Measurements from ENCODE around the gene MAFF.
"Not testable (repeated sequence)": the region's sequence is repeated elsewhere in the genome, so short reads cannot be mapped to it uniquely, and the experiment has no call there.

MAFF gene

DNA sequence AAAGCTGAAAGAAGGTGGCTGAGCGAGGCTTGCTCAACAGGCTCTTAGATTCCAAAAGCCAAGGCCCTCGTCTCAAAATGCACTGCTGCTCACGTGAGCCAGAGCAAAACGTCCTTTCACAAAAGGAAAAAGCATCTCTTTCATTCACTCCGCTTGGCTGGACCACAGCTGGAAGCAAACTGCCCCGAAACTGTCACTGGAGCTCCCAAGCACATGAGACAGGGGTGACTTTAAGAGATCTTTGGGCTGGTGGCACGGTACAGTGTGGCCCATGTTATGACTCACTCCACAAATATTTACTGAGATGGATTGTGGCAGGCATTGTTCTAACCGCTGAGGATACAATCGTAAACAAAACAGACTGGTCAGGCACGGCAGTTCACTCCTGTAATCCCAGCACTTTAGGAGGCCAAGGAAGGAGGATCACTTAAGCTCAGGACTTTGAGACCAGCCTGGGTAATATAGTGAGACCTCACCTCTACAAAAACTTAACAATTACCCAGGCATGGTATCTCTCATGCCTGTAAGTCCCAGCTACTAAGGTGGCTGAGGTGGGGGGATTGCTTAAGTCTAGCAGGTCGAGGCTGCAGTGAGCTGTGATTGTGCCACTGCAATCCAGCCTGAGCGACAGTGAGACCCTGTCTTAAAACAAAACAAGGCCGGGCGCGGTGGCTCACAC lies 23.7 kb upstream of the MAFF start:
- DNase-seq, result peak in 2 of 4 experiments; percentile 29 to 37

DNA sequence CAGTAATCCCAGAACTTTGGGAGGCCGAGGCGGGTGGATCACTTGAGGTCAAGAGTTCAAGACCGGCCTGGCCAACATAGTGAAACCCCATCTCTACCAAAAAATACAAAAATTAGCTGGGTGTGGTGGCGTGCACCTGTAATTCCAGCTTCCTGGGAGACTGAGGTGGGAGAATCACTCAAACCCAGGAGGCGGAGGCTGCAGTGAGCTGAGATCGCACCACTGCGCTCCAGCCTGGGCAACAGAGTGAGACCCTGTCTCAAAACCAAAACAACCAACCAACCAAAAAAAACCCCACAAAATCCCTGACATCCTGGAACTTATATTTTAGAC lies 23.2 kb upstream of the MAFF start:
- not testable (repeated sequence) for DNase-seq

DNA sequence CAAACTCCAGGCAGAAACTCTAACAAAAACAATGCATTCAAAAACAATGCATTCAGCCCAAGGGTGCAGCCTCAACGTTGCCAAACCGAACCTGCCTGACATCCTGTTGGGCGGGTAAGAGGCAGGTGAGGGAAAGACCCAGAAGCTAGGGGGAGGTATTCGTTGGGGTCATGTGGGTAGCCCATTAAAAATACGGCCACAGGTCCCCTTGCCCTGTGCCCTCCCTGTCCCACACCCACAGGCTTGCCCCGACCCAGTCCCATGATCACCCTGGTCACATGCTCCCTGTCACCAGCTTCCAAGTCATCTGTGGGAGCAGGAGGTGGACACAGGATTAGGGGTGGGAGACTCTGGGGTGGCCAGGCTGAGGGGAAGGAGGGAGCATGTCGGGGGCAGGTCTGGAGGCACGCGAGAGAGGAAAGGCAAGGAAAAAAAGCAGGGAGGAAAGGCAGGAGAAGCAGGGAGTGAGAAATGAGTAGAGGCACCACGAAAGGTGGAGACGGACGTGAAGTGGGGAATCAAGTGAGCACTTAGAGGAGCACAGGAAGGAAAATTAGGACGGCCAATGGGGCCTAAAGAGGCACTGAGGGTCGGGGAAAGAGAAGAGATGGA lies 20.8 kb upstream of the MAFF start:
- DNase-seq, result peak; percentile 88 to 95 (median 94)

DNA sequence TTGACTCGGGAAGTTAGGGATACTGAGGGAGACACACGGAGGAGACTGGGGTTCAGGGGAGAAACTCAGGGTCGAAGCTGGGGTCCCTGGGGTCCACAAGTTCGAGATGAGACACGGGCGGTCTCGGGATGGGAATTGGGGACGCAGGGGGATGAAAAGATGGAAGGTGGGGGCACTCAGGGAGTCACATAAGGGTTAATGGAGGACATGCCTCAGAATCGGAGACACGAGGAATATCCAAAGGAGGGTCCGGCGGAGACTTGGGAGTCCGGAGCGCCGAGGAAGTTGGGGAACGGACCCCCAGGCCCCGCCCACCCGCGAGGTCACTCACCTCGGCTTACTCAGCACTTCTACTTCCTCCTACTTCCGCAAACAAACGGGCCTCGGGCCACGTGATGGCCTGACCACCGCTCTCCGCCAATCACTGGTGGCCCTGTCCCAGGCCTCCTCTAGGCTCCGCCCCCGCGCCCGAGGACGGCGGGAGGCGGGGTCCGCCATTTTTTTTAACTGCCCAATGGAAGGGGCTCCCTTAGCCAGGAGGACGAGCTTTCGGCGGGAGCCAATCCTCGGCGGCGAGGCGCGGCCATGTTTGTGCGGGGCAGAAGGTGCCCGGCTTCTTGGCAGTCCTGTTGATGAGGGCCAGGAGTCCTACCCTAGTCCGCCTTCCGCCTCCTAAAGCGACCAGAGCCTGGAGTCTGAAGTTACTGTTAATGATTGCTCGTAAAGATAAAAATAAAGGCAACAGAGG lies 20.2 kb upstream of the MAFF start, which contains the start of gene PLA2G6:
Gene PLA2G6 (minus strand): TSS at position 378 of the 748 bp plus-strand sequence. CDS start 12,404 bp downstream, outside the sequence.
- DNase-seq, result peak; percentile 100

DNA sequence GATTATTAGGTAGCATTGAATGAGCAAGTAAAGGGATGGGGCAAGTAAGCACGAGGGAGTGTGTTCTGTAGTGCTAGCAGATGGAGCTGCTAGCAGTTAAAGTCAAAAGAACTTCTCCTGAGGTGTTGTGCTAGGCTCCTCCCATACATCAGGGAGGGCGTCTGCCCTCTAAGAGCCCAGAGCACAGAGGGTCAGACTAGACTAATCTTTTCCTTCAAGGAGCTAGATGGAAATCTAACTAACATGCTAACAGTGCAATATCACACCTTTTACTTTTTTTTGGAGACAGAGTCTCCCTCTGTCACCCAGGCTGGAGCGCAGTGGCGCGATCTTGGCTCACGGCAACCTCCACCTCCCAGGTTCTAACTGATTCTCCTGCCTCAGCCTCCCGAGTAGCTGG lies 17.0 kb upstream of the MAFF start:
- DNase-seq, result no peak

DNA sequence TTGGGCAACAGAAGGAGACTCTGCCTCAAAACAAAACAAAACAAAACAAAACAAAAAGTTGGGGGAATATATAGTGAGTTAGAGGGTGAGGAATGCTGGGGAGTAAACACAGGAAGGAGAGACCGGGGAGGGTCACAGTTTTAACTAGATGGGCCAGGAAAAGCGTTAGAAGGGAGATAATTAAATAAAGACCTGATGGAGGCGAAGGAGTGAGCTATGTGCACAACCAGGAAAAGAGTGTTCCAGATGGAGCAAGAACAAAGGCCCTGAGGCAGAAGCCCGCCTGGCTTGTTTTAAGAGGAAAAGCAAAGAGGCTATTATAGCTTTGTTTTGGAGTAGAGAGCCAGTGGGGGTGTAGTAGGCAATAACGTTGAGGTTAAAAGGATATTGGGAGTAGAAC lies 15.4 kb upstream of the MAFF start:
- no peak for DNase-seq

DNA sequence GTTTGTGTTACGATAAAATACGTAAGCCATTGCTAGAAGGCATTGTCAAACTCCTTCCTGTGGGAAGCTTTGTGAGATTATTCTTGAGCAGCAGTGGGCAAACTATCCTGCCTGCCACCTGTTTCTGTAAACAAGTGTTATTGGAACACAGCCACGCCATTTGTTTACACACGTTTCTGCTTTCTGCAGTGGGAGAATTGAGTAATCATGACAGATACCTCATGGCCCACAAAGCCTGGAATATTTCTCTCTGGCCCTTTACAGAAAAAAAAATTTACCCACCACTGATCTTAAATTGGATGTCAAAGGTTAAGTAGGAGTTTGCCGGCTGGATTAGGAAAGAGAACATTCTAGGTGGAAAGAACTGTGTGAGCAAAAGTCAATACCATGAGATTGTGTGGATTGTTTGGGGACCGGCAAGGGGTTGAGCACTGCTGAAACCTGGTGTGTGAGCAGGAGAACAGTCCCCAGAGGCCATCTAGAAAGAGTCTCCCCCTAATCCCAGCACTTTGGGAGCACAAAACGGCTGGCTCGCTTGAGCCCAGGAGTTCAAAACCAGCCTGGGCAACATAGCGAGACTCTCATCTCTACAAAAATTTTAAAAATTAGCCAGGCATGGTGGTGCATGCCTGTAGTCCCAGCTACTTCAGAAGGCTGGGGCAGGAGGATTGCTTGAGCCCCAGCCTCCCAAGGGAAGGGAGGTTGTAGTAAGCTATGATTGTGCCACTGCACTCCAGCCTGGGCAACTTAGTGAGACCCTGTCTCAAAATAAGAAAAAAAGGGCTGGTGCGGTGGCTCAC lies 14.2 kb upstream of the MAFF start:
- peak in 3 of 4 experiments; percentile 34 to 55 (median 45) for DNase-seq

DNA sequence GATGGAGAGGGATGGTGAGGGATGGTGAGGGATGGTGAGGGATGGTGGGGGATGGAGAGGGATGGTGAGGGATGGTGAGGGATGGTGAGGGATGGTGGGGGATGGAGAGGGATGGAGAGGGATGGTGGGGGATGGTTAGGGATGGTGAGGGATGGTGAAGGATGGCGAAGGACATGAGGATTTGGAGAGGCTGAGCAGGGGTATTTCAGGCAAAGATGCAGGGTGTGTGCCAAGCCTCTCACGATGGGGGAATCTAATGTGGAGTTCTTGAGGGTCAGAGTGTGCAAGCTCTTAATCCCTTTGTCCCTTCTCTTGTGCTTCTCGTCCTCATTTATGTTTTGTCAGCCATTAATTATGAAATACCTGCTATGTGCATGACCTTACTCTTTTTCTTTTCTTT lies 12.7 kb upstream of the MAFF start:
- no peak for DNase-seq

DNA sequence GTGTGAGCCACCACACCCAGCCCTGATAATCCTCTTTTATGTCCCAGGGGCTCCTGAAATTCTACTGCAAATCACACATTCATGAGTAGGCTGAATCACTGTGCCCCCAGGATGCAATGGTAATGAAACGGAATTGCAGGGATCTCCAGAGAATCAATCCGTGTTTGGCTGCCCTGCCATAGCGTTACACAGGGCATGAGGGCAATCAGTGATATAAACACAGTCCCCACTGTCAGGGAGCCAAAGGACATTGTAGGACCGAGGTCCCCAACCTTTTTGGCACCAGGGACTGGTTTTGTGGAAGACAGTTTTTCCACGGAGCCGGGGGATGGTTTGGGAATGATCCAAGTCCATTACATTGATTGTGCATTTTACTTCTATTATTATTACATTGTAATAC lies 11.2 kb upstream of the MAFF start:
- DNase-seq, result no peak

DNA sequence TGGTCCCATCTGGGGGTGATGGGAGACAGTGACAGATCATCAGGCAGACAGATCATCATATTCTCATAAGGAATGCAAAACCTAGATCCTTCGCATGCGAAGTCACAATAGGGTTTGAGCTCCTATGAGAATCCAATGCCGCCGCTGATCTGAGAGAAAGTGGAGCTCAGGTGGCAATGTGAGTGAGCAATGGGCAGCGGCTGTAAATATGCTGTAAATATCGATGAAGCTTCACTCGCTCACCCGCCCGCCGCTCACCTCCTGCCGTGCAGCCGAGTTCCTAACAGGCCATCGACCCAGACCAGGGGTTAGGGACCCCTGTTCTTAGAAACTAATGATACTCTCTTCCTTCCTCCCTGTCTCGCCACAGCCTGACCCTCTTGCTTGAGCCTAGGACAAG lies 10.7 kb upstream of the MAFF start:
- no peak for DNase-seq

DNA sequence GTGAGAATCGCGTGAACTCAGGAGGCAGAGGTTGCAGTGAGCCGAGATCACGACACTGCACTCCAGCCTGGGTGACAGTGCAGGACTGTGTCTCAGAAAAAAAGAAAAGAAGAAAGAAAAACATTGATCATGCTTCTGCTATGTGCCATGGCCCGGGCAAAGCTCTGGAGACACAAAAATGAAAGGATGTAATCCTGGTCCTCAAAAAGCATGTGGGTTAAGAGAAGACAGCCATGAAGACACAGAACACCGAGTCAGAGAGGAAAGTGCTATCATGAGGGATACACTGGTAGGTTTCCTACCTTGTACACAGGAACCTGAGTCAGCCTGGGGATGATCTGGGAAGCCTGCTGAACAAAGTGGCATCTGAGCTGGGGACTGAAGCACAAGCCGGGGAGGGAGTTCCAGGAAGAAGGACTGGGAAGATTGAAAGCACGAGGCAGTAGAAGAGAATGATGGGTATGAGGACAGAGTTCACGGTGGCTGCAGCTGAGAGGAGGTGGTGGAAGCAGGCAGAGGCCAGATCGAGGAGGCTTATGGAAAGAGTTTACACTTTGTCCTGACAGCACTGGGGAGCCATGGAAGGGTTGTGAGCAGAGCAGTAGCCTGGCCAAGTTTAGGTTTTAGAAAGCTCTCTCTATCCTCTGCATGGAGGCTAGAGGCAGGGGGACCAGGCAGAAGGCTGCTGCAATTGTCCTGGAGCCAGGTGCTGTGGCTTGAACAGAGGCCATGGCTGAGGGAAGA lies 9.9 kb upstream of the MAFF start:
- DNase-seq, result no peak

DNA sequence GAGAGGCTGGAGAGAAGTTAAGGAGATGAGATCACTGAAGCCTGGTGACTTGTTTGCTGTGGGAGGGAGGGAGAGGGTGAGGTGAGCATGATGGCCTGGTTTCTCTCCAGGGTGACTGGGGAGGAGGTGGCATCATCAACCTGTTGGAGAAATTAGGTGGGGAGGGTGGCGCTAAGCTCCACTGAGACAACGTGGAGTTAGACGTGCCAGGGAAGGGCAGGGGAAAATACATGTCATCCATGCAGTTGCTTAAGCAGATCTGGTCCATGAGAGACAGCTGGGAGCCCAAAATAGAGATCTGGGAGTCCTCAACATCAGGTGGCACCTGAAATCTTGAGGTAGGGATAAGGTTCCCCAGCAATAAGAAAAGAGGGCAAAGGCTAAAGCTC lies 9.3 kb upstream of the MAFF start:
- no peak for DNase-seq

DNA sequence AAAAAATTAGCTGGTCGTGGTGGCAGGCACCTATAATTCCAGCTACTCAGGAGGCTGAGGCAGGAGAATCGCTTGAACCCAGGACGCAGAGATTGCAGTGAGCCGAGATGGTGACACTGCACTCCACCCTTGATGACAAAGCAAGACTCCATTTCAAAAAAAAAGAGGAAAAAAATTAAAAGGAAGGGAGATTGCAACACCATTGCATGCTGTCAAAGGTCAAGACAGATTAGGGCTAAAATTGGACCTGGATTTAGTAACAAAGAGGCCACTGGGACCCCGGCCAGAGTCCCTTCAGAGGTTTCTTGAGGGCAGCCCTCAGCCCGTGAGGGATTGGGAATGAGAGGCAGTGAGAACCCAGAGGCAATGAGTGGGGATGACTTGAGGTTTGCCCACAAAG lies 8.2 kb upstream of the MAFF start:
- DNase-seq, result peak; percentile 56 to 87 (median 82)

DNA sequence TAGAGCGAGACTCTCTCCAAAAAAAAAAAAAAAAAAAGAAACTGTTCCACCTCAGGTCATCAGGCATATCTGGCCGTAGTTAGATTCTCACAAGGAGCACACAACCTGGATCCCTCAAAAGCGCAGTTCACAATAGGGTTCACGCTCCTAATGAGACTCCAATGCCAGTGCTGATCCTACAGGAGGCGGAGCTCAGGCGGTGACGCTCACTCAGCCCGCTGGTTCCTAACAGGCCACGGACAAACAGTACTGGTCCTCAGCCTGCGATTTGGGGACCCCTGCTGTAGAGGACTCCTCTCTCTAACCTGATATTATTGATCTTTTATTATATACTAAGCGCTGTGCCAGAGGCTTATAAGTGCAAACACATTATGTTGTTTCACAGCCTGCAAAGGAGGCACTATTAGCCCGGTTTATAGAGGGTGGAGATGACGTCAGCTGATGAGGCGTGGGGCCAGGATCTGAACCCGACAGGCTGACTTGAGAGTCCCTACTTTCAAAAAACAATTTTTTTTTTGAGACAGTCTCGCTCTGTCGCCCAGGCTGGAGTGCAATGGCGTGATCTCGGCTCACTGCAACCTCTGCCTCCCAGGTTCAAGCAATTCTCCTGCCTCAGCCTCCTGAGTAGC lies 4.9 kb upstream of the MAFF start:
- DNase-seq, result no peak

DNA sequence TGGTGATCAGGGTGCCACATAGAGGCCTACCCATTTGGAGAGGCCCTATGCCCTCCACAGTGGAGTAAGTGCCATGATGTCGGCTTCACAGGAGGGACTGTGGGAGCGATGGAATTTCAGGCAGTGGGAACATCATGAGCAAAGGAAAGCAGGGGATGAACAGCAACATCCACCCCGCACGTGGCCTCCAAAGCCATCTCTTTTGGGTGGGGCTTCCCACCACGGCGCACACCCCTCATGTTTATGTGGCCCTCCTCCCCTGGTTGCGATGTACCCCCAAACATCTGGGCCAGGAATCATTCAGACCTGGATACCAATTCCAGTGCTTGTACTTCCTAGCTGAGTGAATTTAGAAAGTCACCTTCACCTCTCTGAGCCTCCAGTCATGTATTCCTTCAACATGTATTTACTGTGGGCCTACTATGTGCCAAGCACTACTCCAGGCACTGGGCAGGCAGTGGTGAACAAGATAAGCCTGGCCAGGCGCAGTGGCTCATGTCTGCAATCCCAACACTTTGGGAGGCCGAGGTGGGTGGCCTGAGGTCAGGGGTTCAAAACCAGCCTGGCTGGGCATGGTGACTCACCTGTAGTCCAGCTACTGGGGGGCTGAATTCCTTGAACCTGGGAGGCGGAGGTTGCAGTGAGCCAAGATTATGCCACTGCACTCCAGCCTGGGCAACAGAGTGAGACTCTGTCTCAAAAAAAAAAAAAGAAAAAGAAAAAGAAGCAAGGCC lies 1.8 kb upstream of the MAFF start:
- peak in 1 of 4 experiments; percentile 2 for DNase-seq

DNA sequence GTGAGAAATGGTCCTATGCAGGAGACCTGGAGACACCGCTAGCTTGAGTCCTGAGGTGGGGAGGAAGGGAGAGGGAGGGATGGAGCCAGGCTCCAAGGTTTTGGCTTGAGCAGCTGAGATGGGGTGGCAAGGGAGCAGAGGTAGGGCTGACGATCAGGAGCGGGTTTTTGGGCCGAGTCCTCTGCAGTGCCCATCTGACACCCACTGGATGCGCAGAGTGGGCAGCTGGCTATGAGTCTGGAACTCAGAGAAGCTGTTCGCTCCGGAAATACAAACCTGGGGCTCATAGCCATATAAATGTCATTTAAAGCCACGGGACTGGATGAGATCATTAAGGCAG lies 453 bp upstream of the MAFF start:
- DNase-seq, result no peak

DNA sequence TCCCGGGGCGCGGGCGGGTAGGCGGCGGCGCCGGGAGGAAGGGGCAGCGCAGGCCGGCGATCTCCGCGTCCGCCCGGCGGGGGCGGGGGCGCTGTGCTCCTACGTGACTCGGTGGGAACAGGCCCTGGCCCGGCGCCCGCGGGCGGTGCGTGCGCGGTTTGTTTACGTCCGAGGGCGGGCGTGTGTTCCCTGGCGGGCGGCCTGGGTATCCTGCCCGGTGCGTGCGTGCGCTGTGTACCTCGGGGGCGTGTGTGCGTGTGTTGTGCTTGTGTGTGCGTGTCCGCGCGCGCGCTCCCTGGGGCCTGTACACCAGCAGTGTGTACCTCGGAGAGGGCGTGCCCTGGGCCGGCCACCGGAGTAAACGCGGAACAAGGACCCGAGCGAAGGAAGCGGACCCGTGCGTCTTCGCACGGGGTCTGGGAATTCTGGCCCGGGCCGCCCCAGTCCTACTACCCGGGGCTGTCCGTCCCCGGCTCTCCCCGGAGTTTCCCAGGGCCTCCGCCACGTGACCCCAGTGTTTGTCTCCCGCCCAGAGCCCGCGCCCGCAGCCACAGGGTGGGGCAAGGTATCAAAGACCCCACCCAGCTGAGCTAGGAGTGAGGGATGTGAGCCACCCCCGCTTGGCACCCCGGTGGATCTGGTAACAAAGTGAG lies 769 bp downstream of the MAFF start:
- peak; percentile 87 to 94 (median 89) for DNase-seq

DNA sequence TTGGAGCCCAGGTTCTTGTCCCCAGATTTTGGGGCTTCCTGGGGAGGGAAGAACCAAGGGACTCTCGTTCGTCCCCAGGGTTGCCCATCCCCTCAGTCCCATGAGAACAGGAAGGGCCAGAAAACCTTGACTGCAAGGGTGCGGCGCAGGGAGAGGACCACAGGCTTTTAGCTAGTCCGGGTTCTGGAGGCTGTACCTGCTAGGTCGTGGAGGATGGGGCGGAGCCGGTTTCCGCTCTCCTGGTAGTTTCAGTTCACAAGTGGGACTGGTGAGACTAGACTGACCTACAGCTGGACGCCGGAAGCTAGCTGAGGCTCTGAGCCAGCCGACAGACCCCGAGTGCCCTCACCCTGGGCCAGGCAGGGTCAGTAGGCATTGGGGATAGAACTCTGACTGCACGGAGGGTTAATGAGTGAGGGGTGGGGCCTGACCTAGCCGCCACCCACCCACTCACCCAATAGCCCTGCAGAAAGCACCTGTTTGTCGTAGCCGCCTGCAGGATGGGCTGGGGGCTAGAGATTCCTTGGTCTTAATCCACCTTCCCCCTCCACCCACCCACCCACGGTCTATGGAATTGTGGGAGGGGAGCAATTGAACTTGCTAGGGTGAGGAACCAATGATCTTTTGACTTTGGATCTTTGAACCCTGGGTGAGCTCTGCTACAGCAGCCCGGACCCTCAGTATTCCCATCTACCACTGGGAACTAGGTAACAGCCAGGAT lies 1.5 kb downstream of the MAFF start:
- peak; percentile 43 to 66 (median 47) for DNase-seq

DNA sequence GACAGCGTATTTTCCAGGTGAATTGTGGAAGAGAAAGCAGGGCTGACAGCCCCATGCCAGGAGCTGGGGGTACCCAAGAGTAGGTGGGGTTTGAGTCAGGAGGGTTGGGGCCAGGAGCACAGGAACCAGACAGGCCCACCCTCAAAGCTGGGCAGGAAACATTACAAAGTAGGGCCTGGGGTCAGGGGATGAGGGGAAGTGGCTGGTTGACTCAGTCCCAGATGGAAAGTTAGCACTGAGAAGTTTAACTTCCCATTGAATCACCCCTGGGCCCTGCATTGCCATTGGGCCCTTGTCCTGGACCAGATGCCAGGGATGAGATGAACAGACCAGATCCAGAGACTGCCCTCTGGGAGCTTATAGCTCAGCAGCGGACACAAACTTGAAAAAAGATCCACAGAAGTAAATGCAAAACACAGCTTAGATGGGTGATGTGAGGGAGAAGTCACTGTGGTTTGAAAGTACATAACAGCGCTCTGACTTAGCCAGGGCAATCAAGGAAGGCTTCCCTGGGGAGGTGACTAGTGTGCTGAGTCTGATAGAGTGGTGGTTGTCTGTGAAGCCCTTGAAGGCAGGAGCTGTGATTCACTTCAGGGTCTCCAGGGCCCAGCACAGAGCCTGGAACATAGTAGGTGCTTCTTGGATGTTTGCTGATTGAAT lies 2.2 kb downstream of the MAFF start:
- DNase-seq, result peak; percentile 60 to 74 (median 72)

Measured in suppressor macrophage (primary cell).